HepG2 (cell line): ENCODE data around the gene EIF4G3.

Experiments
- HNRNPK ChIP-seq: fragments of 200-400 bp; formaldehyde crosslinking; IDR thresholded peaks from 2 replicates; pipeline ENCODE4 v1.6.1; 2018; ENCODE audit warnings: low read length, low read depth, moderate library complexity, mild to moderate bottlenecking; ENCODE audit not compliant: poor library complexity, severe bottlenecking
- TF ChIP-seq, protein P1 (sequence below): sonication (generic); formaldehyde crosslinking; IDR thresholded peaks from 2 replicates; pipeline ENCODE4 v1.8.1; 2023; ENCODE audit warnings: missing genetic modification reagents, mild to moderate bottlenecking, borderline replicate concordance

DNA sequence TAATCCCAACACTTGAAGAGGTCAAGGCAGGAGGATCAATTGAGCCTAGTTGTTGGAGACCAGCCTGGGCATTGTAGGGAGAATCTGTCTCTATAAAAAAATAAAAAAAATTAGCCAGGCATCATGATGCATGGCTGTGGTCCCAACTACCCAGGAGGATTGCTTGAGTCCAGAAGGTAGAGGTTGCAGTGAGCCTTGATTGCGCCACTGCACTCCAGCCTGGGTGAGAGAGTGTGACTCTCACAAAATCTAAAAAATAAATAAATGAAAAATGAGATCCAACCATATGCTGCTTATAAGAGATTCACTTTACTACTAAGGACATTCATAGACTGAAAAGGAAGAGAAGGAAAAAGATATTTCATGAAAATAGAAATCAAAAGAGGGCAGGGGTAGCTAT is 342.5 kb downstream of the EIF4G3 start:
- no peak for TF ChIP-seq HNRNPK
- TF ChIP-seq, protein P1, sequence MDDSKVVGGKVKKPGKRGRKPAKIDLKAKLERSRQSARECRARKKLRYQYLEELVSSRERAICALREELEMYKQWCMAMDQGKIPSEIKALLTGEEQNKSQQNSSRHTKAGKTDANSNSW = no peak
